Measurements from ENCODE around the gene MTG2.
"Not testable (repeated sequence)": the region's sequence is repeated elsewhere in the genome, so short reads cannot be mapped to it uniquely, and the experiment has no call there.

MTG2 gene

GRCh38 chr20:62141043-62141396, 41.8 kb upstream of the MTG2 start:
- H3K4me1 Mint-ChIP-seq (ENCODE audit: low read depth in 2 of 2) = peaks cover 48% of the 10 kb centered on the region in 2 donors

DNA sequence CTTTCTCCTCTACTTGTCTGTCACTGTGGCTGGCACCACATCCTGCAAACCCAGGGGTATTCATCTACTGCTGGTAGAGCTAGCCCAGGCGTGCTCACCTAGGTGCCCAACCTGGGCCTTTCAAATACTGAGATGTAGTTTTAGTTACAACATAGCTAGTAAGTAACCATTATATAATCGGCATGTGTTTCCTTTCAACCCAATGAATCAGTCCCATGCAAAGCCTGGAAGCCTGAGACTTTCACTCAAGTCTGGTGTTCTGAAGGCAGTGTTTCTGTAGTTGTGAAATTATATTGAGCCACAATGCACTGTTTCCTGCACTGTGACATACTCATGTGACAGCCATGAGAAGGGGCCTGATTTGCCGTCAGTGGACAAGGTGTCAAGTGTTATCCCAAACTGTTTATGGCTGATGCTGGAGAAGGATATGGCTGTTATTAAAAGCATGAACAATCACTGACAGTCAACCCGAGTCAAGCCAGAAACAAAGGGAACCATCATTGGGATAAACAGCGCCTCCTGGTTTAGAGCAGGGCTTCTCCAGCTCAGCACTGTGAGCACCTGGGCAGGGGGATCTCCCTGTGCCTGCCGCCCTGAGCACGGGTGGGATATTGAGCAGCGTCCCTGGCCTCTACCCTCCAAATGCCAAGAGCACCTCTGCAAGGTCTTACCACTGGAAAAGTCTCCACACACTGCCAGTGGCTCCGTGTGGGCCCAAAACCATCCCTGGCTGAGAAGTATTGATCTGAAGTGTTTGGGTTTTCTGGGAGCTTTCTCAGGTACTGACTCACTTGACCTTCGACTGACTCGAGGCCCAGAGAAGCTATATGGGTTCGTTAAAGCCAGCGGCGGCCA, 41.2 kb upstream of the MTG2 start:
- Mint-ChIP-seq H3K36me3 (ENCODE audit: insufficient read depth) (peaks cover 62% of the 10 kb centered on the region), H3K4me3 (peak overlapping the region; percentile 85 to 86), H3K27ac (peak overlapping the region; percentile 93 to 94), H3K9me3 (no peaks in the 10 kb centered on the region), H3K27me3 (no peaks in the 10 kb centered on the region), H3K4me1 (ENCODE audit: low read depth in 2 of 2) (peaks cover 46 to 48% of the 10 kb centered on the region in 2 donors)
- DNase-seq (peak; percentile 51 to 54 (median 51)), ATAC-seq (replicated peaks) (peak; percentile 52)

More at GRCh38 chr20:62141043-62141396, 41.8 kb upstream of the MTG2 start:
- no peak for DNase-seq
- Mint-ChIP-seq H3K9me3 (no peaks in the 10 kb centered on the region), H3K27me3 (no peaks in the 10 kb centered on the region), H3K36me3 (ENCODE audit: insufficient read depth) (peaks cover 68% of the 10 kb centered on the region), H3K27ac (peak overlapping the region; percentile 93 to 94), H3K4me3 (peak overlapping the region; percentile 85 to 86)
- no peak for ATAC-seq (replicated peaks)

DNA sequence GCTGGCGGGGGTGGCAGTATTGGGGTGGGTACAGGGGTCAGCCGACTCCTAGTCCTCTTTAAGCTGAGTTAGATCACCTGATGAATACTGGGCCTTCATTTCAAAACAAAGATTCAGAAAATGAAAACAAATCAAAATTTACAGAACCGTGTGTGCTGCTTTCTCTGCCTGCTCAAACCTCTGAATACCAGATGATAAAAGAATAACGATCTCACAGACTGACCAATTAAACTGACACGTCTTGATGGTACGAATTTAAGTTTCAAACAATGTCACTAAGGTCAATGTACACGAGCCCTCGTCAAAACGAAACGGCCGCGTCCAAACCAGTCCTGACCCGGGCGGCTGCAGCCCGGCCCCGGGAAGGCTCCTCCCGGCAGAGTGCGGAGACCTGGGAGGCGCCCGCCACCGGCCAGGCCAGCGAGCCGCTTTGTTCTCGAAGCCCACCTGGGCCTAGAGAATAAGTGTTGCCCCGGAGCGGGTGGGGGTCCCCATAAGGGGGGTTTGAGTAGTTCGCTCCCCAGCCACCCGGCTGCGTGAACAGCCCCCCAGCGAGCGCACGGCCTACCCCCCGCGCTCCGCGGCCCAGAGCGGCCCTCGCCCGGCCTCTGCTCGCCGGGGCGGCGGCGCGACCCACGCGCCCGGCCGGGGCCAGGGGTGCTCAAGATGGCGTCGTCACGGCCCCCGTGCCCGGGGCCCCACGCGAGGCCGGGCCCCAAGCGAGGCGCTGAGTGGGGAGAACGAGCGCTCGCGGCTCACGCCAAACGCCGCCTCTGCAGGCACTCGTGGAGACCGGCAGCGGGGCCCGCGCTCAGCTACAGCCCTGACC, 40.4 kb upstream of the MTG2 start:
- peak overlapping the region; percentile 93 to 94 for H3K27ac Mint-ChIP-seq
- ATAC-seq (replicated peaks) = no peak
- H3K9me3 Mint-ChIP-seq = no peaks in the 10 kb centered on the region
- no peaks in the 10 kb centered on the region for H3K27me3 Mint-ChIP-seq
- peaks cover 48 to 50% of the 10 kb centered on the region in 2 donors for H3K4me1 Mint-ChIP-seq (ENCODE audit: low read depth in 2 of 2)
- DNase-seq = peak in 1 of 3 experiments; percentile 14
- H3K36me3 Mint-ChIP-seq (ENCODE audit: insufficient read depth) = peaks cover 54% of the 10 kb centered on the region
- H3K4me3 Mint-ChIP-seq = peak overlapping the region; percentile 85 to 86

DNA sequence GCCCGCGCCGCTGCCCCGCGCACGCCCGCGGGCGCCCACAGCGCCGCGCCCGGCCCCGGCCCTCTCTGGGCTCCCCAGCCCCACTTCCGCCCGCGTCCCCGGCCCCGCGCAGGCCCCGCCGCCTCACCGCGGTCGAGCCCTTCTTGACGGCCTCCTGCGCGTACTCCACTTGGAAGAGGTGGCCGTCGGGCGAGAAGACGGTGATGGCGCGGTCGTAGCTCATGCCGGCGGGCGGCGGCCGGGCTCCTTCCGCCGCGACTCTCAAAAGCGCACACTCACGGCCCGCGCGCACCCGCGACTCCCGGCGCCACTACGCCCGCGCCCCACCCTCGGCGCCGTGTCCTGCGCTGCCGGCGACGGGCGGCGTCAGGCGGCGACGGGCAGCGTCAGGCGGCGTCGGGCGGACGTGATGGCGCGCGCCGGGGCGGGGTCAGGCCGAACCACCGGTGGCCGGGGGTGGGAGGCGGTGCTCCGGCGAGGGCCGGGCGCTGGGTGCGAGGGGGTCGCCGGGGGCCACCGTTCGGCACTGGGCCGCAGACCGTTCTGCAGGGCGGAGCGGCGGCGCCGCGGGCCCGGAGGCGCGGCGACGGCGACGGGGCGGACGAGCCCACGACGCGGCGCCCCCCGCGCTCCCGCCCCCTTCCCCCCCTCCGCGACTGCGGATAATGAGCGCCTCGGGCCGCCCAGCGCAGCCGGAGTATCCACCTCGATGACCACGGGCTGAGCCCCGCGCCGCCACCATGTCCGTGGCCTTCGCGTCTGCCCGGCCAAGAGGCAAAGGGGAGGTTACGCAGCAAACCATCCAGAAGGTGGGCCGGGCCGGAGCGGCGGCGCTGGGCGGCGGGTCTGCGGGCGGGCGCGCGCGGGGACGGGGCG, 39.5 kb upstream of the MTG2 start, which contains the start of the genes PSMA7 and SS18L1:
Gene PSMA7, minus strand, starts transcription at position 314 of the 876 bp plus-strand sequence. Its CDS starts 91 bp downstream, at position 223.
Gene SS18L1, plus strand, starts transcription at position 689 of the 876 bp plus-strand sequence. Its CDS starts 52 bp downstream, at position 741.
- H3K27ac Mint-ChIP-seq = peak within 1 kb of the TSS; percentile 93 to 94
- H3K4me3 Mint-ChIP-seq = peak within 1 kb of the TSS; percentile 85 to 86
- peak; percentile 80 for ATAC-seq (replicated peaks)
- peak; percentile 77 to 82 (median 78) for DNase-seq
- H3K4me1 Mint-ChIP-seq (ENCODE audit: low read depth in 2 of 2) = peaks cover 44 to 45% of the 10 kb centered on the region in 2 donors
- no peaks in the 10 kb centered on the region for H3K27me3 Mint-ChIP-seq
- H3K36me3 Mint-ChIP-seq (ENCODE audit: insufficient read depth) = peaks cover 48% of the 10 kb centered on the region
- no peaks in the 10 kb centered on the region for H3K9me3 Mint-ChIP-seq

DNA sequence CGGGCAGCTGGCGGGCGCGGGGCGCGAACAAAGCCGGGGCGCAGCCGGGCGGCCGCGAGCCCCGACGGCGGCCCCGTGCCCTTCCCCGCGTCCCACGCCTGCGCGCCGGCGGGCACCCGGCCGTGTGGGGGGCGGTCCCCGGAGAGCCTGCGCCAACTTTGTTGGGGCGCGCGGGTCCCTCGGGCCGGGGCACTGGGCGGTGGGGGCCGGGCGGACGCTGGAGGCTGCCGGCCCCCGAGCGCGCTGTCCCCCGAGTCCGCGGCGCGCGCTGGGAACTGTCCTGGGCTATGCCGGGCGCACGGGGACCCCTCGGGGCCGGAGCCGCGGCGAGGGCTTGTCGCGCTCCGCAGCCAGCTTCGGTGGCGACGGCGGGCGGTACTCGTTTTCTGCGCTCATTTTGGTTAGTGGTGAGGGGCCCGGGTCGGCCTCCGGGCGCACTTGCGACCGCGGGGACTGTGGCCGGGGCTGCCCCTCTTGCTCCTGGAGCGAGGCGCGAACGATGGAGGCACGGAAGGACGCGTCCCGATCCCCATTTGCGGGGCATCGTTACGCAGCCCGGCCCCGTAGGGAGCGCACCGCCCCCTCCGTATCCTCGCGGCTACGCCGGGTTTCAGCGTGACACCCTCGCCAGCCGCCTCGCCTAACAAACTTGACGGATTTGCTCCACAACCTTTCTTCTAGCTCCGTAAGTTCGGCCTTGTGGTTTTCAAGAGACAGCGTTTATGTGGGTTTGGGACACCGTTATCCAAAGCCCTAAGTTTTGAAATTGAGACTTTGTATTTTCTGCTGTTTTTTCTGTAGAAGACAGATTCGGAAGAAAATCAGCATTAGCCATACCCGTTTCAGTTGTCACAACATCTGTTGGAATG, 38.6 kb upstream of the MTG2 start:
- peak overlapping the region; percentile 78 to 82 for H3K4me3 Mint-ChIP-seq
- peak overlapping the region; percentile 86 to 89 for H3K27ac Mint-ChIP-seq
- peak; percentile 3 for ATAC-seq (replicated peaks)
- no peaks in the 10 kb centered on the region for H3K9me3 Mint-ChIP-seq
- H3K36me3 Mint-ChIP-seq (ENCODE audit: insufficient read depth) = peaks cover 44% of the 10 kb centered on the region
- peak in 2 of 3 experiments; percentile 33 to 42 for DNase-seq
- H3K27me3 Mint-ChIP-seq = no peaks in the 10 kb centered on the region
- H3K4me1 Mint-ChIP-seq (ENCODE audit: low read depth in 2 of 2) = peaks cover 46 to 48% of the 10 kb centered on the region in 2 donors

GRCh38 chr20:62145688-62146018, 37.2 kb upstream of the MTG2 start:
- Mint-ChIP-seq H3K27ac (peak overlapping the region in 1 of 2 donors; percentile 41), H3K36me3 (ENCODE audit: insufficient read depth) (peaks cover 29% of the 10 kb centered on the region), H3K27me3 (no peaks in the 10 kb centered on the region), H3K4me3 (peak overlapping the region in 1 of 2 donors; percentile 73), H3K4me1 (ENCODE audit: low read depth in 2 of 2) (peaks cover 54 to 55% of the 10 kb centered on the region in 2 donors), H3K9me3 (no peaks in the 10 kb centered on the region)
- ATAC-seq (replicated peaks) = no peak
- no peak for DNase-seq

DNA sequence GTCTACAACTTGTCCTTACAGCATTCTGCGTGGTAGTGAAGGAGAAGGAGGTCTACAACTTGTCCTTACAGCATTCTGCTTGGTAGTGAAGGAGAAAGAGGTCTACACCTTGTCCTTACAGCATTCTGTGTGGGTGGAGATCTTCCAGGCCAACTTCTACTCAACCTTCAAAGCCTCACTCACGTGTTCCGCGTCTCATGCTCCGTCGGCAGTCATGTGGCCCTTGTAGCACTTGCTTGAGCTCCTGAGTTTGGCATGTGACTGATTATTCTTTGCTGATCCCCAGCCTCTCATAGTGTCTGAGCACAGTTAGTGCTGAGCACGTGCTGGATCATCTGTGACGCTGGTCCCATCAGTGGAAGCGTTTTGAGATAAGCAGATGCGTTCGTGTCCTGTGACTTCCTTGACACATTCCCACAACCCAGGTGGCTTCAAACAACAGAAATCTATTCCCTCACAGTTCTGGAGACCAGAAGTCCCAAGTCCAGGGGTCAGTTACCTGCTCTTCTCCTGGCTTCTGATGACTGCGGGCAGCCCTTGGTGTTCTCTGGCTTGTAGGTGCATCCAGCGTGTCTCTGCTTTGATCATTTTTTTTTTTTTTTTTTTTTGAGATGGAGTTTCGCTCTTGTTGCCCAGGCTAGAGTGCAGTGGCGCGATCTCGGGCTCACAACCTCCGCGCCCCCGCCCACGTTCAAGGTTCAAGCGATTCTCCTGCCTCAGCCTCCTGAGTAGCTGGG, 36.6 kb upstream of the MTG2 start:
- Mint-ChIP-seq H3K27ac (no peak overlapping the region), H3K9me3 (no peaks in the 10 kb centered on the region), H3K27me3 (no peaks in the 10 kb centered on the region), H3K4me1 (ENCODE audit: low read depth in 2 of 2) (peaks cover 50 to 51% of the 10 kb centered on the region in 2 donors), H3K4me3 (no peak overlapping the region), H3K36me3 (ENCODE audit: insufficient read depth) (peaks cover 25% of the 10 kb centered on the region)
- DNase-seq = no peak
- no peak for ATAC-seq (replicated peaks)

DNA sequence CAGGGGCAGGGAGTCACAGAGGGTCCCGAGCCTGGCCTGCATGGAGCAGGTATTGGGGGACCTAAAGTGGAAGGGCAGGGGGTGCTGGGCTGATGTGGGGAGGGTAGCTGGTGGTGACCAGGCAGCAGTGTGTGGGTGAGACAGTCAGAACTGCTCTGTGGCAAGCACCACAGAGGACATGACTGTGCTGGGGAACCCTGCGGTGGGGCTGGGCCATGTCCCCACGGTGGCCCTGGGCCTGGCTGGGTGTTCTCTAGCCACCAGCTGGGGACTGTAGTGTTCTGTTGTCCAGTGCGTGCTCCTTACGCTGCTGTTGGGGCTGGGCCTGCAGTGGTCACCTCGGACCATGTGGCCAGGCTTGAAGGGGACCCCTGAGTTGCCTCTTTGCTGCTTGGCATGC, 35.7 kb upstream of the MTG2 start:
- H3K36me3 Mint-ChIP-seq (ENCODE audit: insufficient read depth) = peaks cover 23% of the 10 kb centered on the region
- no peaks in the 10 kb centered on the region for H3K9me3 Mint-ChIP-seq
- DNase-seq (no peak), ATAC-seq (replicated peaks) (no peak)
- no peak overlapping the region for H3K4me3 Mint-ChIP-seq
- H3K27ac Mint-ChIP-seq = no peak overlapping the region
- H3K27me3 Mint-ChIP-seq = no peaks in the 10 kb centered on the region
- H3K4me1 Mint-ChIP-seq (ENCODE audit: low read depth in 2 of 2) = peaks cover 41 to 46% of the 10 kb centered on the region in 2 donors

- H3K36me3 Mint-ChIP-seq (ENCODE audit: insufficient read depth) = peaks cover 22% of the 10 kb centered on the region
- DNase-seq = no peak
- no peak overlapping the region for H3K27ac Mint-ChIP-seq
- ATAC-seq (replicated peaks) = no peak
- H3K9me3 Mint-ChIP-seq = no peaks in the 10 kb centered on the region
- peaks cover 39 to 45% of the 10 kb centered on the region in 2 donors for H3K4me1 Mint-ChIP-seq (ENCODE audit: low read depth in 2 of 2)
- H3K4me3 Mint-ChIP-seq = no peak overlapping the region
- H3K27me3 Mint-ChIP-seq = no peaks in the 10 kb centered on the region
Measured at GRCh38 chr20:62147528-62147927, 35.3 kb upstream of the MTG2 start.

GRCh38 chr20:62148383-62148782, 34.4 kb upstream of the MTG2 start:
- not testable (repeated sequence) for ATAC-seq (replicated peaks); H3K9me3 Mint-ChIP-seq
- peaks cover 43 to 48% of the 10 kb centered on the region in 2 donors for H3K4me1 Mint-ChIP-seq (ENCODE audit: low read depth in 2 of 2)

GRCh38 chr20:62148908-62149314, 33.9 kb upstream of the MTG2 start:
- Mint-ChIP-seq H3K9me3 (no peaks in the 10 kb centered on the region), H3K27ac (peak overlapping the region in 1 of 2 donors; percentile 83), H3K4me3 (no peak overlapping the region), H3K27me3 (no peaks in the 10 kb centered on the region), H3K4me1 (ENCODE audit: low read depth in 2 of 2) (peaks cover 43 to 49% of the 10 kb centered on the region in 2 donors), H3K36me3 (ENCODE audit: insufficient read depth) (peaks cover 26% of the 10 kb centered on the region)
- ATAC-seq (replicated peaks) (no peak), DNase-seq (no peak)

More at GRCh38 chr20:62148383-62148782, 34.4 kb upstream of the MTG2 start:
- H3K4me3 Mint-ChIP-seq, H3K27me3 Mint-ChIP-seq, DNase-seq: not testable (repeated sequence)
- H3K27ac Mint-ChIP-seq = peak overlapping the region in 1 of 2 donors; percentile 83
- peaks cover 26% of the 10 kb centered on the region for H3K36me3 Mint-ChIP-seq (ENCODE audit: insufficient read depth)

All from effector memory CD8-positive, alpha-beta T cell (primary cell).